Calu3 (cell line): ENCODE data around the gene ELFN1. TPM values are rescaled to one million over a fixed set of nuclear protein-coding genes. Genes with fewer than 3 reads are reported as not detected.

Experiments used
- BruUV-seq: library from RNA; stranded (reverse); fragments of 400-500 nt; replicated peaks from 2 replicates; lab custom pipeline; 2021; lab: Mats Ljungman, UMichigan
- CTCF ChIA-PET: fragments of 300-600 bp; sonication (Branson Sonifier 250); formaldehyde crosslinking; loops from one replicate; lab custom pipeline; 2022; ENCODE audit warnings: antibody characterized with exemption; lab: Charles Lee
- DNase-seq: peaks from one replicate; pipeline ENCODE4 v3.0.0; 2022
- H3K27ac Mint-ChIP-seq: one replicate; pipeline ENCODE4 v1.8.0; 2022; ENCODE audit warnings: mixed read lengths; ENCODE audit not compliant: unreplicated experiment
- H3K27me3 Mint-ChIP-seq: one replicate; pipeline ENCODE4 v1.8.0; 2022; ENCODE audit warnings: mixed read lengths; ENCODE audit not compliant: unreplicated experiment
- H3K36me3 Mint-ChIP-seq: one replicate; pipeline ENCODE4 v1.8.0; 2022; ENCODE audit warnings: mild to moderate bottlenecking, moderate library complexity, mixed read lengths; ENCODE audit not compliant: insufficient read depth, unreplicated experiment
- H3K4me1 Mint-ChIP-seq: one replicate; pipeline ENCODE4 v1.8.0; 2022; ENCODE audit warnings: mild to moderate bottlenecking, low read depth, mixed read lengths; ENCODE audit not compliant: unreplicated experiment
- H3K4me3 Mint-ChIP-seq: one replicate; pipeline ENCODE4 v1.8.0; 2022; ENCODE audit warnings: mild to moderate bottlenecking, low read depth, moderate library complexity, mixed read lengths; ENCODE audit not compliant: unreplicated experiment
- H3K9me3 Mint-ChIP-seq: one replicate; pipeline ENCODE4 v1.8.0; 2022; ENCODE audit warnings: low read depth, mixed read lengths; ENCODE audit not compliant: unreplicated experiment
- intact Hi-C: fragments of 100-400 bp; cut with micrococcal nuclease; formaldehyde crosslinking; loops from one replicate; pipeline ENCODE4 v1.10.0; 2022; ENCODE audit not compliant: unreplicated experiment
- total RNA-seq: library from RNA; stranded (reverse); gene quantifications from 2 replicates; pipeline ENCODE4 v1.2.3, GENCODE V29; 2022
- TF ChIP-seq, protein P1 (sequence below): fragments of 200-600 bp; IDR thresholded peaks from one replicate; pipeline ENCODE4 v1.8.0; 2022; ENCODE audit warnings: antibody characterized with exemption; ENCODE audit not compliant: unreplicated experiment

The ELFN1 gene
- total RNA-seq, 1 experiment from 2014 or later = not detected

DNA sequence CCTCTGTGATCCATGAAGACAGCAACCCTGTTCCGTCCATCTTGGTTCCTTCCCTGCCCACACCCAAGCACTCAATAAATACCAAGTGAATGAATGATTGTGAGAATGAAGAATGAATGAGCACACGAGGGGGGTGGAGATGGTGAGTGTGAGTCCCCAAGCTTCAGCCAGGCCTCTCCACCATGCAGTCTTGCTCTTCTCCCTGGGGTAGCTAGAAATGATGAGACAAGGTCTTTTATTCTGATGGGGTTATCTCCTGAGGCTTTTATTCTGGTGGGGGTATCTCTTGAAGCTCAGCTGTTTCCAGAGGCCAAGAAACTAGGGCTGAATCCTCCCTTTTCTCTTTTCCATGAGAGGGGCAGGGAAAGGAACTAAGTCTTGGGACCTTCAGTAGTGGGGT, 57.0 kb downstream of the ELFN1 start:
- CTCF ChIA-PET = no interaction called here

DNA sequence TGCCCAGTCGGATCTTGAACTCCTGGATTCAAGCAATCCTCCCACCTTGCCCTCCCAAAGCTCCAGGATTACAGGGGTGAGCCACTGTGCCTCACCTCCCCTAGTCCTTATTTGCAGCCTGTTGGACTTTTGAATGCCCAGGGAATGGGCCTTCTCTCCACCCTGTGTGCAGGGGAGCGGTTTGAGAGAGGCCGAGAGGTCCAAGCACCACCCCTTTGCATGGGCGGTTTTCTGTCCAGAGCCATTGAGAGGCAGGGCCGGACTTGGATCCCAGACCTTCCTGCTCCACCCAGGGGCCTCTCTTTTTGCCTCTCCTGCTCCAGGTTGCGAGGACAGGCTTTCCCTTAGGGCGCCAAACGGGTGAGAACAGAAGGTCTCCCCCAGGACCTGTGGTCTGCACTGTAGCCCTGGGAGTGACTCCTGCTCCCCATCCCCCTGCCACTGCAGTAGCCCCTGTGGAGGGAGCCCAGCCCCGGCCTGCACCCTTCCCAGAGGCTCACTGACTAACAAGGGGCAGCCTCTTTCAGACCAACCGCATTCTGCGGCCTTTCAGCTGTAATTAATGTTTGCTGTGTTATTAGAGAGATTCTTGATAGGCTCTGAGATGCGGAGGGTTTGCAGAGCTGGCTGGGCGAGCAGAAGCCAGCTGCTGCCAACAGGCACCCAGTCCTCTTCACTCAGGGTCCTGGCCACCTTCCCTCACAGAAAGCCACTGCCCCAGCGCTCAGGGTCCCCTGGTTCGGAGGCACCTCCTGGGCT, 57.9 kb downstream of the ELFN1 start:
- TF ChIP-seq, protein P1, sequence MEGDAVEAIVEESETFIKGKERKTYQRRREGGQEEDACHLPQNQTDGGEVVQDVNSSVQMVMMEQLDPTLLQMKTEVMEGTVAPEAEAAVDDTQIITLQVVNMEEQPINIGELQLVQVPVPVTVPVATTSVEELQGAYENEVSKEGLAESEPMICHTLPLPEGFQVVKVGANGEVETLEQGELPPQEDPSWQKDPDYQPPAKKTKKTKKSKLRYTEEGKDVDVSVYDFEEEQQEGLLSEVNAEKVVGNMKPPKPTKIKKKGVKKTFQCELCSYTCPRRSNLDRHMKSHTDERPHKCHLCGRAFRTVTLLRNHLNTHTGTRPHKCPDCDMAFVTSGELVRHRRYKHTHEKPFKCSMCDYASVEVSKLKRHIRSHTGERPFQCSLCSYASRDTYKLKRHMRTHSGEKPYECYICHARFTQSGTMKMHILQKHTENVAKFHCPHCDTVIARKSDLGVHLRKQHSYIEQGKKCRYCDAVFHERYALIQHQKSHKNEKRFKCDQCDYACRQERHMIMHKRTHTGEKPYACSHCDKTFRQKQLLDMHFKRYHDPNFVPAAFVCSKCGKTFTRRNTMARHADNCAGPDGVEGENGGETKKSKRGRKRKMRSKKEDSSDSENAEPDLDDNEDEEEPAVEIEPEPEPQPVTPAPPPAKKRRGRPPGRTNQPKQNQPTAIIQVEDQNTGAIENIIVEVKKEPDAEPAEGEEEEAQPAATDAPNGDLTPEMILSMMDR = no peak
- no TSS peak for BruUV-seq

More for the DNA sequence above, 57.0 kb downstream of the ELFN1 start:
- no peak overlapping the region for H3K27ac Mint-ChIP-seq
- H3K4me1 Mint-ChIP-seq = peaks cover 8% of the 10 kb centered on the region
- no peak overlapping the region for H3K4me3 Mint-ChIP-seq
- H3K36me3 Mint-ChIP-seq = peaks cover 4% of the 10 kb centered on the region
- no peak for DNase-seq
- peaks cover 89% of the 10 kb centered on the region for H3K27me3 Mint-ChIP-seq
- intact Hi-C loops = no loop called here
- TF ChIP-seq, protein P1 = no peak
- no TSS peak for BruUV-seq
- H3K9me3 Mint-ChIP-seq = no peaks in the 10 kb centered on the region

DNA sequence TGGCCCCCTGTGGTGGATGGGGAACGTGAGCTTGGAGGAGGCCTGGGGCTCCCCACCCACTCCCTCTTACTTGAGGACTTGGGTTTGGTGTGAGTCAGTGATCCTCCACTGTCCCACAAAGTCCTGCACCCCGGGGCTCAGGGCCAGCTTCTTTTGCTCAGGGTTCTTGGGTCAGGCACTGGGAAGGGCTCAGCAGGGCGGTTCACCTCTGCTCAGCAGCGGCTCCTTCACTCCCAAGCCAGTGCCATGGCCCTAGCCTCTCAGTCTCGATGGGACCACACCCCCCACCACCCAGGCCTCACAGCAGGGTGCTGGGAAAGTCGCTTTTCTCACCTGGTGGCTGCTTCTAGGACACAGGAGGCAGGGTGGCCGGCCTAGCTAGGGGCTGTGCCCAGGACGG, 59.1 kb downstream of the ELFN1 start:
- BruUV-seq = no TSS peak
- H3K4me3 Mint-ChIP-seq = no peak overlapping the region
- H3K27ac Mint-ChIP-seq = no peak overlapping the region
- H3K27me3 Mint-ChIP-seq = peaks cover 97% of the 10 kb centered on the region
- H3K9me3 Mint-ChIP-seq = no peaks in the 10 kb centered on the region
- H3K36me3 Mint-ChIP-seq = peaks cover 6% of the 10 kb centered on the region
- H3K4me1 Mint-ChIP-seq = peaks cover 8% of the 10 kb centered on the region
- TF ChIP-seq, protein P1 = no peak
- intact Hi-C loops = no loop called here
- CTCF ChIA-PET = interaction anchor here (0.6 to 1.0 kb wide), 2 partner anchors 20 to 522 kb away, joined by 6 to 7 read pairs; no protein-coding TSS in a partner anchor
- DNase-seq = no peak

More for the DNA sequence above, 57.9 kb downstream of the ELFN1 start:
- peaks cover 6% of the 10 kb centered on the region for H3K36me3 Mint-ChIP-seq
- no peak for DNase-seq
- no peaks in the 10 kb centered on the region for H3K9me3 Mint-ChIP-seq
- H3K4me3 Mint-ChIP-seq = no peak overlapping the region
- peaks cover 8% of the 10 kb centered on the region for H3K4me1 Mint-ChIP-seq
- CTCF ChIA-PET = no interaction called here
- intact Hi-C loops = no loop called here
- H3K27me3 Mint-ChIP-seq = peaks cover 97% of the 10 kb centered on the region
- no peak overlapping the region for H3K27ac Mint-ChIP-seq

DNA sequence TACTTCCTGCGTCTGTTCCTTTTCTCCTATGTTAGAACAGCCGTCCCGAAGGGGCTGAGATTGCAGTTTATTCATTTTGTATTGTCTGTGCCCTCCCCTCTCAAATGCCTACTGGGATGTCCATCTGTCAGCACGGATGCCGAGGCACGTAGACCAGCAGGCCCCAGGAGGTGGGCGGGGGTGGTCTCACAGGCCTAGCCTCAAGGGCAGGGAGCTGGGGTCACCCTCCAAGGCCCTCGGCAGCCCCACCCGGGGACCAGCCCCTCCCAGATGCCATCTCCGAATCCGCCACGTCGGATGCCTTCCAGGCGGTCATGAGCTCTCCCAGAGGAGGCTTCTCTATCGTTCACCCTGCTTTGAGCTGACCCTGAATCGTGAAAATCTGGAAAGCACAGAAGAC, 59.7 kb downstream of the ELFN1 start:
- intact Hi-C loops = no loop called here
- DNase-seq = no peak
- CTCF ChIA-PET = interaction anchor here (1.0 kb wide), 1 partner anchor 19 kb away, joined by 7 read pairs; no protein-coding TSS in a partner anchor
- H3K27me3 Mint-ChIP-seq = peaks cover 97% of the 10 kb centered on the region
- TF ChIP-seq, protein P1 = no peak
- H3K27ac Mint-ChIP-seq = no peak overlapping the region
- H3K9me3 Mint-ChIP-seq = no peaks in the 10 kb centered on the region
- H3K4me1 Mint-ChIP-seq = peaks cover 8% of the 10 kb centered on the region
- H3K36me3 Mint-ChIP-seq = peaks cover 6% of the 10 kb centered on the region
- no TSS peak for BruUV-seq
- no peak overlapping the region for H3K4me3 Mint-ChIP-seq
